ENCODE data around the gene FOSB.

GRCh38 chr19:45506246-45506988, 38.6 kb downstream of the FOSB start:
- TF ChIP-seq POLR2A (IDR thresholded peaks at IDR 0.05) (peak; percentile 88), CTCF (IDR thresholded peaks at IDR 0.05) (peak; percentile 47 to 69 (median 62)), POLR2AphosphoS5 (IDR thresholded peaks at IDR 0.05) (peak; percentile 87)

Data from prostate gland (tissue), 2 donors.